Measurements from ENCODE around the gene PLXNA2.

The PLXNA2 gene

GRCh38 chr1:208008534-208008933 lies 235.7 kb downstream of the PLXNA2 start:
- DNase-seq, result peak; percentile 11

DNA sequence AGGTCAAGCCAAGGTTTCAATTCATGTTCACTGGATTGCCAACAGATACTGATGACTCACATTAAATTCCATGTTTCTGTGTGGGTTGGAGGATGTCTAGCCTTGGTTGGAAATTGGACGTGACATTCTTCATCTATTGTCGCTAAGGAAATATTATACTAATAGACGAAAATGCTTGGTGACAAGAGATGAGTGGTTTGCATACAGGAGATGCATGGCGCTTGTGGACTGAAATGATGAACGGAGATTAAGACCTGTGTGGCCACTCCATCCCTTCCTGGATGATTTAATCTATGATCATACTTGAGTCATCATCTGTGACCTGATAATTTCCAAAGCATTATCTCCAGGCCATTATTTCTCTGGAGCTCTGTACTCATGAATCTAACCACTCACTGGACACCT lies 236.2 kb downstream of the PLXNA2 start:
- peak; percentile 6 for DNase-seq

DNA sequence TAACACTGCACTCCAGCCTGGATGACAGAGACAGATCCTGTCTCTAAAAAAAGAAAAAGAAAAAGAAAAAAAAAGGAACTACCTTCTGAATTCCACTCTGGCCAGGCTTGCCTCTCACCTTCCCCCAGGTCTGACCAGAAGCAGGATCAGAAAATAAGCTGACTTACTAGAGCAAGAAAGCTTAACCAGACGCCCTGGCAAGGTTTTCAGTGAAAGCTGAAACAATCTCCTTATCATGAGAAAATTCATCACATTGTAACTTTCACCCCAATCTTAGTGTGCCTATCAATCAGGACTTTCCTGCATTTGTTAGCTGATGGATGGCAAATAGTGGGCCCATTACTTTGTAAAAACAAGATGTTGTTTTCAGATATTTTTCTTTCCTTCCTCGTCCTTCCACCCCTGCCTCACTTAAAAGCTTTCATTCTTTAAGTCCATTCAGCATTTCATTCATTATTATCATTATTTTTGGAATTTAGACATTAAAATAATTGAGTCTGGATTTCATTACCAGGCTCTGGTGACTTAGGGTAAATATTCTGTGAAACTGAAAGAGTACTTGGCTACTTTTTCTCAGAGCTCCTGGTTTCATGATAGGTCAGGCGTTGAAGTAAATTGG lies 236.8 kb downstream of the PLXNA2 start:
- peak; percentile 6 for DNase-seq

DNA sequence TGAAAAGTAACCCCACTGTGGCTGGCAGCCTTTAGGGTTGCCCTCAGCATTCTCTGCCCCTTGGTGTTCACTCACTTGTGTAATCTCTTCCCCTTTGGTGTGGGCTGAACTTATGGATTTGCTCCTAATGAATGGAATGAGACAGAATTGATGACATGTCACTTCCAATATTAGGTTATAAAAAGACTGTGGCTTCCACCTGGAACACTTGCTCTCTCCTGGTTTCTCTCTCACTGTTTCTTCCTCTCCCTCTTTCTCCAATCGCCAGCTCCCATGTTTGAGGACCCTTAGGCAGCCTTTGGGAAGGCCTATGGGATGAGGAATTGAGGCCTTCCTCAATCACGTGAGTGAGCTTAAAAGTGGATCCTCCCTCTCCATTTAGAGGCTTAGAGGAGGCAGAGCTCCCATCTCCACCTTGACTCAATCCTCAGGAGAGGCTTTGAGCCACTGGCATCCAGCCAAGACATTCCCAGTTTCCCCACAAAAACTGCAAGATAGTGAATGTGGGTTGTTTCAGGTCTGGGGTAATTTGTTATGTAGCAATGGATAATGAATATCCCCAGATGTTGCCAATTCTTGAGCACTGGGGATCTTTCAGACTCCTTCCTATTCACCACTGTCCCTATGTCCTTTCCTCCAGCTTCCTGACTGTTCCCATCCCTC lies 237.8 kb downstream of the PLXNA2 start:
- DNase-seq, result peak; percentile 5

GRCh38 chr1:208004851-208005250 lies 239.3 kb downstream of the PLXNA2 start:
- DNase-seq, result peak; percentile 32

GRCh38 chr1:208003241-208003640 lies 240.9 kb downstream of the PLXNA2 start:
- no peak for DNase-seq

DNA sequence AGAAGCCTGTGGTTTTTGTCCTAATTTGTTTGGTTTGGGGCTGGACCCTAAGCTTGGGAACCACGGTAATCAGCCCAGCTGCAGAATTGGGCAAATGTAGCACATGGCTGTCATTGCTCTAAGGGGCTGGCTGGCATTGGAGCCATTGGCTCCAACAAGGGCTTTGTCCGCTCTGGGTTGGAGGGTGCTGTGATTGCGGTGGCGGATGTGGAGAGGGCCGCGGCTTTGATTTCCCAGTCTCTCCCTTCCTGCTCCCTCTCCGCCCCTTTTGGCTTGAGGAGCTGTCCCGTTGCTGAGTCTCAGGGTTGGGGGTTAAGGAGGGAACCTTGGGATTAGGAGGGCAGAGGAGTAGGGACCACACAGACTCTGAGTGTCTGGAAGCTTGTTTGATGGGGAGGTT lies 241.5 kb downstream of the PLXNA2 start:
- no peak for DNase-seq

GRCh38 chr1:208002078-208002477 lies 242.1 kb downstream of the PLXNA2 start:
- DNase-seq, result no peak

GRCh38 chr1:208000504-208000903 lies 243.7 kb downstream of the PLXNA2 start:
- no peak for DNase-seq

DNA sequence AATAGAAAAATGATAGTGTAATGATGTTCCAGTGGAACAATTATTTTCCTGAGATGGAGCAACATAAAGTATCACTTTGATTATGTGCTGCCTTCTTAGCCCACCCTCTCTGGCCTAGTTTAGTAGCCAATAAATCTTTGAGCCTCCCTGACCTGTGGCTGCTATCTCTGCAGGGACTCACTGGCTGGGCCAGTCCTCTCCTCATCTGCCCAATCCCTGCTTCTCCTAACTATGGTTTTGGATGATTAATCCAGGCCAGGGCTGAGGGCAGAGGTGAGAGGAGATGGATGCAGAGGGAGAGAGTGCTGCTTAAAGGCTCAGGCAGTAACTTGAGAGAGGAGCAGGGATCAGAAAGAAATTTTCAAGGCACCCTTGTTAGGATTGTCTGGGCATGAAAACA lies 244.2 kb downstream of the PLXNA2 start:
- no peak for DNase-seq

DNA sequence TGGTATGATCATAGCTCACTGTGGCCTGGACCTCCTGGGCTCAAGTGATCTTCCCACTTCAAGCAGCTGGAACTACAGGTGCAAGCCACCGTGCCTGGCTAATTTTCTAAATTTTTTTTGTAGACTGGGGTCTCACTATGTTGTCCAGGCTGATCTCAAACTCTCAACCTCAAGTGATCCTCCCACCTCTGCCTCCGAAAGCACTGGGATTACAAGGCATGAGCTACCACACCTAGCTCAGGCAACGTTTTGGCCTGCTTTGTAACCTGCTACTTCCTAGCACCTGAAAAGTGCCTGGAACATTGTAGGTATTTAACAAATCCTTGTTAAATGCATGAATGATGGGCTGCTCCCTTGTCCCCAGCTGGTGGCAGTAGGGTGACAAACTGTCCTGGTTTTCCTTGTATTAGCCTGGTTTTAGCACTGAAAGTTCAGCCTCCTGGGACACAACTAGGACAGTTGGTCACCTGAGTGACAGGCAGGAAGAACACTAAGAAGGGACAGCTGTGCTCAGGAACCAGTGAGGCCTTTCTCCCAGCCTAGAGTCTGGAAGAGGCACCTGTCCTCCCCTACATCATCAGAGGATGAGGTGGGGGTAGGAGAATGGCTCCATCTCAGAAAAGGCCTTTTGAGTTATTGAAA lies 244.8 kb downstream of the PLXNA2 start:
- no peak for DNase-seq

DNA sequence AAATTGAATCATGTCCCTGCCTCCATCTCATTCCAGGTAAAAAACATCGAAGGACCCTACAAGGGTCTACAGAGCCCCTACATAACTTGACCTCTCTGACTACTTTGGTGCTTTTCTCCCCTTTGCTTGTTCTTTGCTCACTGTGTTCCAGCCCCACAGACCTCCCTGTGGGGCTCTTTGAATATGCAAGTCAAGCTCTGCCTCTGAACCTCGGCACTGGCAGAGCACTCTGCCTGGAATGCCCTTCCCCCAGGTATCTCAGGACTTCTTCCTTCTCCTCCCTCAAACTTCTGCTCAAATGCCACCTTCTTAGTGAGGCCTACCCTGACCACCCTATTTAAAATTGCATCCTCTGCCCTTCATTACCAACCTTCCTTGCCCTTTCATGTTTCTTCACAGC lies 245.5 kb downstream of the PLXNA2 start:
- no peak for DNase-seq

GRCh38 chr1:207997486-207998268 lies 246.5 kb downstream of the PLXNA2 start:
- DNase-seq, result peak; percentile 78

GRCh38 chr1:207996636-207997035 lies 247.5 kb downstream of the PLXNA2 start:
- no peak for DNase-seq

GRCh38 chr1:207995576-207995975 lies 248.6 kb downstream of the PLXNA2 start:
- no peak for DNase-seq

GRCh38 chr1:207993477-207994445 lies 250.4 kb downstream of the PLXNA2 start:
- no peak for DNase-seq

DNA sequence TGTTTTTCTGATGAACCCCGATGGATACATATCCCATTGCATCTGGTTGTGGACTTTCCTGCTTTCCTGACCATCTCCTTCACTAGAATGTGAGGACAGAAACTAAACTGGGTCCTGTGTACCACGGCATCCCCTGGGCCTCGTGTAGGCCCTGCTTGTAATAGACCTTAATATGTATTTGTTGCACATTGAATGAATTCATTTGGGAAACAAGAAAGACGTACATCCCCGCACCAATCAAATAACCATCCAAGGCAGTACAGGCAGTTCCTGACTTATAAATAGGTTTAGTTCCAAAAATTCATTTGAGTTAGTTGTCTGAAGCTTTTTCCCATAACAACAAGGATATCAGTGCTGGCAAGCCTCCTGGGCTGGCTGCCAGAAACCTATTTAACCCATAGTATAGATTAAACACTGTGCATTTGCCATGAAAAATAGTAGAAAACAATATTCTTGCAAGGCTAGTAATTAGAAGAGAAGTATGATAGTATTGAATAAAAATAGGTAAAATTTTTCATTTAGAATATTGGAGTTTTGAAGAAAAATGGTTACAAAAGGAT lies 251.4 kb downstream of the PLXNA2 start:
- no peak for DNase-seq

DNA sequence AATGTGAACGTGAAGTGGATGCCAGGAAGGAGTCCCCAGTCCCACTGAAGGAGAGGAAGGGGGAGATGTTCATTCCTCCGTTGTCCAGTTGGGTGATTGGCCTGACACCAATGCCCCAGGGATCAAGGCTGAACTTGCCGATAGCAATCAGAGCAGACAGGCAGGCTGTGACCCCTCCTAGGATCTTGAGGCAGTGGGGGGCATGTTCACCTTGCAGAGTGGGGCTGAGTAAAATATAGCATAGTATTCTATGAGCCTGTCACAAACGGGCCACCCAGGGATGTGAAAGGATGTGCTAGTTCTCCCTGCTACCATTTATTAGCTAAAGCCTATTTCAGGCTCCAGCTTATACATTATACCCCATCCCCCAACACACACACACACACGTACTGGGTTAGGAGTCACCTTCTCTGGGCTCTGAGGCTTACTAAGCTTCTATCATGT lies 252.6 kb downstream of the PLXNA2 start:
- no peak for DNase-seq

DNA sequence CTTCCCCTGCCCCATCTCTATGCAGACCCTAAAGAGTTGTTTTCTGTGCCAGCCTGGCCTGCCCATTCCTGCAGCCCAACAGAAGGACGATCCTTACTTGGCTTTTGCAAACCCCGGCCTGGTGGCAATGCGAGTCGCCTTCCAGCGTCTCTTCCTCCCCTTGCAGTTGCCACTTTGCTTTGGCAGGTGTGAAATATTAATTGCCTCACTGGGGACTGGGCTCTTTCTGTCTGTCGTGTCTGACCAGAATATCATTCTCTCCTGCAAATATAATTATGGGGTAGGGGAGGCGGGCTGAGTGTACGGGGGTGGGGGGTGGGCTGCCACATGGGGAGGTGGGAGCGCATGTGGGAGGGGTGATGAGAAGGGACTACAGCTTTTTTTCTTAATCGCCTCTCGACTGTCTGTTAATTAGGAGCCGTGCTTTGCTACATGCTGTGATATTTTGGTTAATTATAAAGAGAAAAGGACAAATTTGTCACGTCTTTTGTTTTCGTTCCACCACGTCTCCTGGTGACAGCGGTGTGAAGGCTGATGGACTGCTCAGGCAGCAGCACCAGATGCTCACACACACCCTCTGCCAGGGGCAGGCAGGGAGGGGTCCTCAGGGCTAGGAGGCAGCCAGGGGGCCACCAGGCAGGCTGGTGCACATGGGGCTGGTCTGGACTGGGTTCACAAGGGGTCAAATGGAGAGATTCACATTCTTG lies 253.2 kb downstream of the PLXNA2 start:
- no peak for DNase-seq

GRCh38 chr1:207990455-207990854 lies 253.7 kb downstream of the PLXNA2 start:
- DNase-seq, result no peak
